ENCODE data around the gene COL5A2.

COL5A2 gene

GRCh38 chr2:189179570-189179950 lies at the start of gene COL5A2:
Gene COL5A2 (minus strand): TSS chr2:189179761. CDS start chr2:189179604, 157 bp downstream.
- peak within 1 kb of the TSS; percentile 78 for H3K4me3 ChIP-seq (ENCODE audit: low read depth, low read length)
- TF ChIP-seq CTCF (IDR thresholded peaks at IDR 0.05; ENCODE audit: low read depth, low read length, missing control alignments), result no peak
- peak; percentile 80 for DNase-seq (ENCODE audit: low read depth)
- in situ Hi-C loops (cut with HindIII; ENCODE audit: low sequenced_read_pairs), result loop anchor here (10.0 kb wide), 1 partner anchor 65 kb away; no protein-coding TSS in a partner anchor

DNA sequence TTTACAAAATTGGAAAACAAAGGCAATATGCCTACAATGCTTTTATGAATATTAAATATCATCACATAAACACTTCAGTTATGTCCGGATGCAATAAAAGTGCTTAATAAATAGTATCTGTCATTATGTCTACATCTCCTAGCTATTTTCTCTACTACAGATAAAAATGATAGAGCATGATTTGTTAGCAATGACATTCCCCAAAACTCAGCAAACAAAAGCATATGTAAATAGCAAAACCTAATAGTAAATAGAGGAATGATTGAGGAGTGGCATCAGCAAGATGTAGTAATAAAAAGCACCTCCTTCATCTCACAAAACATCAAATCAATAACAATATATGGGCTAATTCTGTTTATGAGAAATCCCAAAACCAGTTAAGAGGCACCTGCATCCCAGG lies 46.5 kb upstream of the COL5A2 start:
- no peak overlapping the region for H3K4me3 ChIP-seq (ENCODE audit: low read depth, low read length)
- no peak for TF ChIP-seq CTCF (IDR thresholded peaks at IDR 0.05; ENCODE audit: low read depth, low read length, missing control alignments)
- DNase-seq (ENCODE audit: low read depth), result no peak
- in situ Hi-C loops (cut with HindIII; ENCODE audit: low sequenced_read_pairs), result no loop called here

GRCh38 chr2:189225032-189225431 lies 45.5 kb upstream of the COL5A2 start:
- TF ChIP-seq CTCF (IDR thresholded peaks at IDR 0.05; ENCODE audit: low read depth, low read length, missing control alignments), result no peak
- H3K4me3 ChIP-seq (ENCODE audit: low read depth, low read length), result no peak overlapping the region
- no peak for DNase-seq (ENCODE audit: low read depth)
- in situ Hi-C loops (cut with HindIII; ENCODE audit: low sequenced_read_pairs), result no loop called here

DNA sequence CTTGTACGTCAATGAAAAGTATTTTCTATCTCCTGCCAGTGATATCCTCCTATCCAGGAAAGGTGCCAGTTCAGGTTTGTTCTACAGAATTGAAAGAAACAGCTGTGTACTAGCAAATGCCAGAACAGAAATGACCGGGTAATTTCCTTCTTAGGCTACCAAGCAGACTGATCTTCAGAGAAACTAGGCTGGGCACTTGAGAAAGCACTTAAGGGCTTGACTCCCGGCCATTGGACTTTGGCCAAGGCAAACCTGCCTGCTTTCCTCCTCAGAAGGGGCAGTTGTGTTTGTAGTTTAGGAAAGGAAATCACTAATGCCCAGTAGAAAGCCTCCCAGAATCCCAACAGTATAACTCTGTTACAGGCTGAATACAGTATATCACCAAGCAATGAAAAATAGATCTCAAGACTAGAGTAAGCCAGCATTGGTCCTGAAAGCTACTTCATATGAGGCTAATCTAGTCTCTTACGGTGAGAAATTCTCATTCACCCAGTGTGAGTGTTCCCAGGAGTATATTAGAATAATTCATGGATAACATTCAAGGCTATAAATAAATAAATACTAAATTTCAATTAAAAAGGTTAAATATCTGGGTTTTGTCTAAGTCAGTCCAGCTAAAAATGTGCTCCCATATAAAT lies 43.0 kb upstream of the COL5A2 start:
- peak; percentile 27 for DNase-seq (ENCODE audit: low read depth)
- in situ Hi-C loops (cut with HindIII; ENCODE audit: low sequenced_read_pairs), result no loop called here
- no peak overlapping the region for H3K4me3 ChIP-seq (ENCODE audit: low read depth, low read length)
- TF ChIP-seq CTCF (IDR thresholded peaks at IDR 0.05; ENCODE audit: low read depth, low read length, missing control alignments), result no peak

DNA sequence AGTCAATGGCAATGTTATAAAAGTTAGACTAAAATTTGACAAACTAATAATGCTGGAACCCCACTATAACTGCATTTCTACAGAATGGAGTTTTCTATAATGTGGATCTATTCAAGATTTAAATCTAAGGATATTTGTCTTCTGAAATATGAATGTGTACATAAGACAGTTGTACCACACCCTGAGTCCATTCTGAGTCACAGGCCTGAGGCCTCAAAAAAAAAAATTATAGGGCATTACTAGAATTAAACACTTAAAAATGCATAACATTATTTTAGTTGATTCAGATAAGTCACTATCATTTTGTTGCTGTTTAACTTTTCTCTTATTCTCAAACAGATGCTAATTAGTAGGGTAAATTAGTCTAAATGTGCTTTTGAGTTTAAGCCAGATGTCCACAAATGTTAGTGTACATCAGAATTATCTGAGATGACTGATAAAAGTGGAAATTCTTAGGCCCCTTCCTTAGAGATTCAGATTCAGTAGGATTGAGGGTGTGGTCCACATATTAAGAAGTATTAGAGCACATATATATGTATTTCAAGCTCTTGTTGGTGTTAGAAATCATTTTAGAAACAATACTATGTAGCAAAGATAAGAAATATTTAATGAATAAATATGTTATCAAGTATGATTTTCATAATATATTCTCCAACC lies 42.4 kb upstream of the COL5A2 start:
- TF ChIP-seq CTCF (IDR thresholded peaks at IDR 0.05; ENCODE audit: low read depth, low read length, missing control alignments), result no peak
- in situ Hi-C loops (cut with HindIII; ENCODE audit: low sequenced_read_pairs), result no loop called here
- no peak for DNase-seq (ENCODE audit: low read depth)
- no peak overlapping the region for H3K4me3 ChIP-seq (ENCODE audit: low read depth, low read length)

DNA sequence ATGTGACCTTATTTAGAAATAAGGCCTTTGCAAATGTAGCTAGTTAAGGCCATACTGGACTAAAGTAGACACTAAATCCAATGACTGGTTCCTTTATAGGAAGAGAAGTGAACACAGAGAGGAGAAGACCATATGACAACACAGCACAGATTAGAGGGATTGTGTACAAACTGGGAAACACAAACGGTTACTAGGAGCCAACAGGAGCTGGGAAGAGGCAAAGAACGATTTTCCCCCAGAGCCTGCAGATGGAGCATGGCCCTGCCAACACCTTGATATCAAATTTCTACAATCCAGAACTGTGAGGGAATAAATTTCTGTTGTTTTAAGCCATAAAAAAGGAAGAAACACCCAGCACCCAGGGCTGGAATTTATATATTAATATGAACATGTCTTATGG lies 38.7 kb upstream of the COL5A2 start:
- DNase-seq (ENCODE audit: low read depth), result no peak
- in situ Hi-C loops (cut with HindIII; ENCODE audit: low sequenced_read_pairs), result no loop called here
- H3K4me3 ChIP-seq (ENCODE audit: low read depth, low read length), result no peak overlapping the region
- no peak for TF ChIP-seq CTCF (IDR thresholded peaks at IDR 0.05; ENCODE audit: low read depth, low read length, missing control alignments)
